WTC11 (cell line): ENCODE data around the gene ACKR3. TPM values are rescaled to one million over a fixed set of nuclear protein-coding genes. Genes with fewer than 3 reads are reported as not detected.

Experiments
- ATAC-seq: fragments of 200-7000 bp; cut with Tn5 transposase; 2 replicates; pipeline ENCODE4 v1.10.0; 2021; ENCODE audit warnings: mild to moderate bottlenecking, moderate library complexity
- CTCF ChIA-PET: fragments of 300-600 bp; sonication (Branson Sonifier 250); formaldehyde crosslinking; loops from one replicate; lab custom pipeline; 2021; ENCODE audit warnings: antibody characterized with exemption; lab: Charles Lee
- POLR2A ChIA-PET: fragments of 350-600 bp; sonication (Branson Sonifier 250); formaldehyde crosslinking; loops from one replicate; lab custom pipeline; 2021; ENCODE audit warnings: antibody characterized with exemption; lab: Charles Lee
- DNase-seq: peaks from one replicate; pipeline ENCODE4 v3.0.0; 2021; ENCODE audit warnings: low spot score
- H3K27ac Mint-ChIP-seq: 2 replicates; pipeline ENCODE4 v1.8.0; 2021; ENCODE audit warnings: mixed read lengths
- H3K27me3 Mint-ChIP-seq: 2 replicates; pipeline ENCODE4 v1.8.0; 2021; ENCODE audit warnings: low read depth, mild to moderate bottlenecking, moderate library complexity, mixed read lengths
- H3K36me3 Mint-ChIP-seq: 2 replicates; pipeline ENCODE4 v1.8.0; 2021; ENCODE audit warnings: mixed read lengths
- H3K4me1 Mint-ChIP-seq: 2 replicates; pipeline ENCODE4 v1.8.0; 2022; ENCODE audit warnings: mixed read lengths
- H3K4me3 Mint-ChIP-seq: 2 replicates; pipeline ENCODE4 v1.8.0; 2021; ENCODE audit warnings: mild to moderate bottlenecking, moderate library complexity, mixed read lengths
- H3K9me3 Mint-ChIP-seq: 2 replicates; pipeline ENCODE4 v1.8.0; 2021; ENCODE audit warnings: mixed read lengths
- ELF4 ChIP-seq: sonication (generic); formaldehyde crosslinking; IDR thresholded peaks from 2 replicates; pipeline ENCODE4 v1.8.1; 2022; ENCODE audit warnings: low read depth, mild to moderate bottlenecking, moderate library complexity, missing genetic modification reagents
- ESRRA ChIP-seq: sonication (generic); formaldehyde crosslinking; IDR thresholded peaks from 2 replicates; pipeline ENCODE4 v1.8.1; 2022; ENCODE audit warnings: mild to moderate bottlenecking, missing genetic modification reagents, borderline replicate concordance
- FOXJ3 ChIP-seq: sonication (generic); formaldehyde crosslinking; IDR thresholded peaks from 2 replicates; pipeline ENCODE4 v1.9.0; 2021; ENCODE audit warnings: missing genetic modification reagents, mild to moderate bottlenecking, borderline replicate concordance
- GRHL2 ChIP-seq: fragments of 250-450 bp; sonication (Bioruptor Pico); IDR thresholded peaks from 2 replicates; pipeline ENCODE4 v1.8.0; 2022; ENCODE audit warnings: mild to moderate bottlenecking, moderate library complexity; ENCODE audit not compliant: insufficient replicate concordance, severe bottlenecking
- JUN ChIP-seq: sonication (generic); formaldehyde crosslinking; IDR thresholded peaks from 2 replicates; pipeline ENCODE4 v1.8.0; 2023; ENCODE audit warnings: mild to moderate bottlenecking, missing genetic modification reagents
- NFATC4 ChIP-seq: fragments of 250-450 bp; sonication (Bioruptor Pico); IDR thresholded peaks from 2 replicates; pipeline ENCODE4 v1.9.0; 2021; ENCODE audit warnings: mild to moderate bottlenecking
- NFYB ChIP-seq: sonication (generic); formaldehyde crosslinking; conservative IDR thresholded peaks from 2 replicates; pipeline ENCODE4 v1.8.0; 2022; ENCODE audit warnings: low read depth, missing genetic modification reagents
- NR1H2 ChIP-seq: sonication (generic); formaldehyde crosslinking; IDR thresholded peaks from 2 replicates; pipeline ENCODE4 v1.9.0; 2021; ENCODE audit warnings: mild to moderate bottlenecking, moderate library complexity, missing genetic modification reagents
- RELA ChIP-seq: sonication (generic); formaldehyde crosslinking; IDR thresholded peaks from 2 replicates; pipeline ENCODE4 v1.8.1; 2022; ENCODE audit warnings: missing genetic modification reagents, mild to moderate bottlenecking, borderline replicate concordance
- SMAD3 ChIP-seq: sonication (generic); formaldehyde crosslinking; IDR thresholded peaks from 2 replicates; pipeline ENCODE4 v1.8.0; 2022; ENCODE audit warnings: missing genetic modification reagents, mild to moderate bottlenecking, borderline replicate concordance
- ZNF263 ChIP-seq: sonication (generic); formaldehyde crosslinking; IDR thresholded peaks from 2 replicates; pipeline ENCODE4 v1.8.1; 2022; ENCODE audit warnings: low read depth, mild to moderate bottlenecking, moderate library complexity, missing genetic modification reagents
- ZNF396 ChIP-seq: fragments of 250-450 bp; sonication (Bioruptor Pico); IDR thresholded peaks from 2 replicates; pipeline ENCODE4 v1.8.0; 2021; ENCODE audit warnings: mild to moderate bottlenecking, moderate library complexity, borderline replicate concordance
- total RNA-seq: library from RNA; stranded (reverse); gene quantifications from 3 replicates; pipeline ENCODE4 v1.2.3, GENCODE V29; 2021
- TF ChIP-seq, protein P1 (sequence below): fragments of 250-450 bp; sonication (Bioruptor Pico); IDR thresholded peaks from 2 replicates; pipeline ENCODE4 v1.9.0; 2021; ENCODE audit warnings: moderate library complexity, mild to moderate bottlenecking, inconsistent platforms, borderline replicate concordance
- TF ChIP-seq, protein P2 (sequence below): fragments of 250-450 bp; sonication (Bioruptor Pico); conservative IDR thresholded peaks from 2 replicates; pipeline ENCODE4 v1.9.0; 2021; ENCODE audit warnings: mild to moderate bottlenecking
- TF ChIP-seq, protein P3 (sequence below): sonication (generic); formaldehyde crosslinking; IDR thresholded peaks from 2 replicates; pipeline ENCODE4 v1.8.0; 2022; ENCODE audit warnings: mild to moderate bottlenecking, missing genetic modification reagents
- TF ChIP-seq, protein P4 (sequence below): sonication (generic); formaldehyde crosslinking; IDR thresholded peaks from 2 replicates; pipeline ENCODE4 v1.8.1; 2023; ENCODE audit warnings: mild to moderate bottlenecking, missing genetic modification reagents
- TF ChIP-seq, protein P5 (sequence below): sonication (generic); formaldehyde crosslinking; IDR thresholded peaks from 2 replicates; pipeline ENCODE4 v1.8.0; 2023; ENCODE audit warnings: missing genetic modification reagents
- TF ChIP-seq, protein P6 (sequence below): fragments of 200-600 bp; IDR thresholded peaks from 2 replicates; pipeline ENCODE4 v1.8.0; 2022; ENCODE audit warnings: antibody characterized with exemption
- TF ChIP-seq, protein P7 (sequence below): fragments of 250-450 bp; sonication (Bioruptor Pico); IDR thresholded peaks from 2 replicates; pipeline ENCODE4 v1.8.0; 2021; ENCODE audit warnings: mild to moderate bottlenecking
- TF ChIP-seq, protein P8 (sequence below): sonication (generic); formaldehyde crosslinking; IDR thresholded peaks from 2 replicates; pipeline ENCODE4 v1.8.1; 2023; ENCODE audit warnings: mild to moderate bottlenecking, missing genetic modification reagents, borderline replicate concordance

The ACKR3 gene
- total RNA-seq, 1 experiment from 2014 or later: 1.3 TPM

DNA sequence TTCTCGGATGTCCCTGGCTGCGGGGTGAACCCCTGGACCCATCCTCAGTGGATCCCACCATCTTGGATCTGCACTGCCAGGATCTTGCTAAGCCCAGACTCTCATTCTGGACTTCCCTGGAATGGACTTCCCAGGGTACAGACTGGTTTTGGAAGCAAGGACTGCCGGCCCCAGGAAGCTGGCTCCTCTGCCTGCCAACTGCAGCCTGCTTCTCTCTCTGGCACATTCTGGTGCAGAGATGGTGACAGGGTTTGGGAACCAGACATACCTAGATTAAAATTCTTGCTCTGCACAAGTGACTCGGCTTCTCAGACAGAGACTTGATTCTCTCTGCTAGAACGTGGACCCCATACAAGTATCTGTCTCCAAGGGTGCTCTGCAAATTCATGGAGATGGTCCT is 29.4 kb downstream of the ACKR3 start:
- H3K4me1 Mint-ChIP-seq: no peaks in the 10 kb centered on the region
- no peak overlapping the region for H3K4me3 Mint-ChIP-seq
- CTCF ChIA-PET: no interaction called here
- no peaks in the 10 kb centered on the region for H3K9me3 Mint-ChIP-seq
- H3K27me3 Mint-ChIP-seq: no peaks in the 10 kb centered on the region
- POLR2A ChIA-PET: interaction anchor here (1.4 kb wide), 1 partner anchor 20 kb away, joined by 3 read pairs; no protein-coding TSS in a partner anchor
- H3K27ac Mint-ChIP-seq: no peak overlapping the region
- no peak for TF ChIP-seq SMAD3
- no peak for TF ChIP-seq ZNF263 (CRISPR knock-in tag)
- TF ChIP-seq, protein P1, sequence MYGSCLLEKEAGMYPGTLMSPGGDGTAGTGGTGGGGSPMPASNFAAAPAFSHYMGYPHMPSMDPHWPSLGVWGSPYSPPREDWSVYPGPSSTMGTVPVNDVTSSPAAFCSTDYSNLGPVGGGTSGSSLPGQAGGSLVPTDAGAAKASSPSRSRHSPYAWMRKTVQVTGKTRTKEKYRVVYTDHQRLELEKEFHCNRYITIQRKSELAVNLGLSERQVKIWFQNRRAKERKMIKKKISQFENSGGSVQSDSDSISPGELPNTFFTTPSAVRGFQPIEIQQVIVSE (CRISPR knock-in tag): no peak
- no peak for TF ChIP-seq RELA (CRISPR knock-in tag)
- TF ChIP-seq, protein P2, sequence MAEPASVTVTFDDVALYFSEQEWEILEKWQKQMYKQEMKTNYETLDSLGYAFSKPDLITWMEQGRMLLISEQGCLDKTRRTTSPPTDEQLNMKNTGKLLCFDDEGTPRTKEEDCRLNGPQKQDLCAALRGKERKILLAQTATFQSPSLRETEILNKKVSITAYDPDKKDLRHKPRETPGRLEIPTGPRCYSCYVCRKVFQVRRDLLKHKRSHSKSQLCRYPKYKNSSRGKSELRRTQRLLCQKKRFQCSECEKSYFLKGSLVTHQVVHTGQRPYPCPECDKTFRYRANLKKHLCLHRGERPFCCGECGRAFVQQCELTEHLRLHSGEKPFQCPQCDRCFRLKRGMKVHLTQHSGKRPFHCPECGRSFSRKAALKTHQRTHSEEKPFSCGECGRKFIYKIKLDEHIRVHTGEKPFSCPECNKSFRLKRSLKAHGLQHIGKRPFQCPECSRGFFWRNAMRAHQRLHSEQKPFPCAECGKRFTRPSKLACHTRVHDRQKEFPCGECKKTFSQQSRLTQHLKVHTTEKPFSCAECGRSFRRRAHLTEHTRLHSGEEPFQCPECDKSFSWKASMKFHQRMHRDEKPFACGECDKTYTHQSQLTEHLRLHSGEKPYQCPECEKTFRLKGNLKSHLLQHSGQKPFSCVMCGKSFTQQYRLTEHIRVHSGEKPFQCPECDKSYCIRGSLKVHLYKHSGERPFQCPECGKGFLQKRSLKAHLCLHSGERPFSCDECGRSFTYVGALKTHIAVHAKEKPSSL (CRISPR knock-in tag): no peak
- TF ChIP-seq, protein P3, sequence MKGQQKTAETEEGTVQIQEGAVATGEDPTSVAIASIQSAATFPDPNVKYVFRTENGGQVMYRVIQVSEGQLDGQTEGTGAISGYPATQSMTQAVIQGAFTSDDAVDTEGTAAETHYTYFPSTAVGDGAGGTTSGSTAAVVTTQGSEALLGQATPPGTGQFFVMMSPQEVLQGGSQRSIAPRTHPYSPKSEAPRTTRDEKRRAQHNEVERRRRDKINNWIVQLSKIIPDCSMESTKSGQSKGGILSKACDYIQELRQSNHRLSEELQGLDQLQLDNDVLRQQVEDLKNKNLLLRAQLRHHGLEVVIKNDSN (CRISPR knock-in tag): no peak
- TF ChIP-seq, protein P4, sequence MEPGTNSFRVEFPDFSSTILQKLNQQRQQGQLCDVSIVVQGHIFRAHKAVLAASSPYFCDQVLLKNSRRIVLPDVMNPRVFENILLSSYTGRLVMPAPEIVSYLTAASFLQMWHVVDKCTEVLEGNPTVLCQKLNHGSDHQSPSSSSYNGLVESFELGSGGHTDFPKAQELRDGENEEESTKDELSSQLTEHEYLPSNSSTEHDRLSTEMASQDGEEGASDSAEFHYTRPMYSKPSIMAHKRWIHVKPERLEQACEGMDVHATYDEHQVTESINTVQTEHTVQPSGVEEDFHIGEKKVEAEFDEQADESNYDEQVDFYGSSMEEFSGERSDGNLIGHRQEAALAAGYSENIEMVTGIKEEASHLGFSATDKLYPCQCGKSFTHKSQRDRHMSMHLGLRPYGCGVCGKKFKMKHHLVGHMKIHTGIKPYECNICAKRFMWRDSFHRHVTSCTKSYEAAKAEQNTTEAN: no peak
- TF ChIP-seq, protein P5, sequence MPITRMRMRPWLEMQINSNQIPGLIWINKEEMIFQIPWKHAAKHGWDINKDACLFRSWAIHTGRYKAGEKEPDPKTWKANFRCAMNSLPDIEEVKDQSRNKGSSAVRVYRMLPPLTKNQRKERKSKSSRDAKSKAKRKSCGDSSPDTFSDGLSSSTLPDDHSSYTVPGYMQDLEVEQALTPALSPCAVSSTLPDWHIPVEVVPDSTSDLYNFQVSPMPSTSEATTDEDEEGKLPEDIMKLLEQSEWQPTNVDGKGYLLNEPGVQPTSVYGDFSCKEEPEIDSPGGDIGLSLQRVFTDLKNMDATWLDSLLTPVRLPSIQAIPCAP: no peak
- TF ChIP-seq GRHL2: no peak
- no peak for TF ChIP-seq ZNF396 (CRISPR knock-in tag)
- TF ChIP-seq, protein P6, sequence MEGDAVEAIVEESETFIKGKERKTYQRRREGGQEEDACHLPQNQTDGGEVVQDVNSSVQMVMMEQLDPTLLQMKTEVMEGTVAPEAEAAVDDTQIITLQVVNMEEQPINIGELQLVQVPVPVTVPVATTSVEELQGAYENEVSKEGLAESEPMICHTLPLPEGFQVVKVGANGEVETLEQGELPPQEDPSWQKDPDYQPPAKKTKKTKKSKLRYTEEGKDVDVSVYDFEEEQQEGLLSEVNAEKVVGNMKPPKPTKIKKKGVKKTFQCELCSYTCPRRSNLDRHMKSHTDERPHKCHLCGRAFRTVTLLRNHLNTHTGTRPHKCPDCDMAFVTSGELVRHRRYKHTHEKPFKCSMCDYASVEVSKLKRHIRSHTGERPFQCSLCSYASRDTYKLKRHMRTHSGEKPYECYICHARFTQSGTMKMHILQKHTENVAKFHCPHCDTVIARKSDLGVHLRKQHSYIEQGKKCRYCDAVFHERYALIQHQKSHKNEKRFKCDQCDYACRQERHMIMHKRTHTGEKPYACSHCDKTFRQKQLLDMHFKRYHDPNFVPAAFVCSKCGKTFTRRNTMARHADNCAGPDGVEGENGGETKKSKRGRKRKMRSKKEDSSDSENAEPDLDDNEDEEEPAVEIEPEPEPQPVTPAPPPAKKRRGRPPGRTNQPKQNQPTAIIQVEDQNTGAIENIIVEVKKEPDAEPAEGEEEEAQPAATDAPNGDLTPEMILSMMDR: no peak
- no peak for TF ChIP-seq NR1H2
- no peak for TF ChIP-seq JUN (CRISPR knock-in tag)
- no peak for TF ChIP-seq NFATC4 (CRISPR knock-in tag)
- TF ChIP-seq NFYB (CRISPR knock-in tag): no peak
- TF ChIP-seq, protein P7, sequence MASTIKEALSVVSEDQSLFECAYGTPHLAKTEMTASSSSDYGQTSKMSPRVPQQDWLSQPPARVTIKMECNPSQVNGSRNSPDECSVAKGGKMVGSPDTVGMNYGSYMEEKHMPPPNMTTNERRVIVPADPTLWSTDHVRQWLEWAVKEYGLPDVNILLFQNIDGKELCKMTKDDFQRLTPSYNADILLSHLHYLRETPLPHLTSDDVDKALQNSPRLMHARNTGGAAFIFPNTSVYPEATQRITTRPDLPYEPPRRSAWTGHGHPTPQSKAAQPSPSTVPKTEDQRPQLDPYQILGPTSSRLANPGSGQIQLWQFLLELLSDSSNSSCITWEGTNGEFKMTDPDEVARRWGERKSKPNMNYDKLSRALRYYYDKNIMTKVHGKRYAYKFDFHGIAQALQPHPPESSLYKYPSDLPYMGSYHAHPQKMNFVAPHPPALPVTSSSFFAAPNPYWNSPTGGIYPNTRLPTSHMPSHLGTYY (CRISPR knock-in tag): no peak
- TF ChIP-seq, protein P8, sequence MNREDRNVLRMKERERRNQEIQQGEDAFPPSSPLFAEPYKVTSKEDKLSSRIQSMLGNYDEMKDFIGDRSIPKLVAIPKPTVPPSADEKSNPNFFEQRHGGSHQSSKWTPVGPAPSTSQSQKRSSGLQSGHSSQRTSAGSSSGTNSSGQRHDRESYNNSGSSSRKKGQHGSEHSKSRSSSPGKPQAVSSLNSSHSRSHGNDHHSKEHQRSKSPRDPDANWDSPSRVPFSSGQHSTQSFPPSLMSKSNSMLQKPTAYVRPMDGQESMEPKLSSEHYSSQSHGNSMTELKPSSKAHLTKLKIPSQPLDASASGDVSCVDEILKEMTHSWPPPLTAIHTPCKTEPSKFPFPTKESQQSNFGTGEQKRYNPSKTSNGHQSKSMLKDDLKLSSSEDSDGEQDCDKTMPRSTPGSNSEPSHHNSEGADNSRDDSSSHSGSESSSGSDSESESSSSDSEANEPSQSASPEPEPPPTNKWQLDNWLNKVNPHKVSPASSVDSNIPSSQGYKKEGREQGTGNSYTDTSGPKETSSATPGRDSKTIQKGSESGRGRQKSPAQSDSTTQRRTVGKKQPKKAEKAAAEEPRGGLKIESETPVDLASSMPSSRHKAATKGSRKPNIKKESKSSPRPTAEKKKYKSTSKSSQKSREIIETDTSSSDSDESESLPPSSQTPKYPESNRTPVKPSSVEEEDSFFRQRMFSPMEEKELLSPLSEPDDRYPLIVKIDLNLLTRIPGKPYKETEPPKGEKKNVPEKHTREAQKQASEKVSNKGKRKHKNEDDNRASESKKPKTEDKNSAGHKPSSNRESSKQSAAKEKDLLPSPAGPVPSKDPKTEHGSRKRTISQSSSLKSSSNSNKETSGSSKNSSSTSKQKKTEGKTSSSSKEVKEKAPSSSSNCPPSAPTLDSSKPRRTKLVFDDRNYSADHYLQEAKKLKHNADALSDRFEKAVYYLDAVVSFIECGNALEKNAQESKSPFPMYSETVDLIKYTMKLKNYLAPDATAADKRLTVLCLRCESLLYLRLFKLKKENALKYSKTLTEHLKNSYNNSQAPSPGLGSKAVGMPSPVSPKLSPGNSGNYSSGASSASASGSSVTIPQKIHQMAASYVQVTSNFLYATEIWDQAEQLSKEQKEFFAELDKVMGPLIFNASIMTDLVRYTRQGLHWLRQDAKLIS (CRISPR knock-in tag): no peak
- no peak for TF ChIP-seq FOXJ3
- TF ChIP-seq ELF4: no peak
- TF ChIP-seq ESRRA (CRISPR knock-in tag): no peak
- H3K36me3 Mint-ChIP-seq: no peaks in the 10 kb centered on the region
- DNase-seq: no peak
- ATAC-seq: no peak
